Lower leg skin (tissue), 3 donors: ENCODE data around the gene TP53AIP1.

Experiments
- CTCF ChIP-seq, 3 donors: fragments of 450-650 bp; IDR thresholded peaks; one replicate each; pipeline ENCODE4 v1.5.1; 2016; ENCODE audit warnings: antibody characterized with exemption in 3 of 3, mild to moderate bottlenecking in 3 of 3, moderate library complexity in 2 of 3
- POLR2A ChIP-seq, 2 donors: fragments of 450-650 bp; IDR thresholded peaks; one replicate each; pipeline ENCODE4 v1.6.1; 2016 to 2017; ENCODE audit warnings: antibody characterized with exemption in 2 of 2, mild to moderate bottlenecking in 1 of 2, moderate library complexity in 1 of 2

GRCh38 chr11:128929468-128929867 is 13.2 kb downstream of the TP53AIP1 start:
- TF ChIP-seq CTCF (IDR thresholded peaks at IDR 0.05) (no peak), POLR2A (IDR thresholded peaks at IDR 0.05) (no peak)
